Body of pancreas (tissue), 4 donors: ENCODE measurements around the gene SOX13.

Source experiments
- POLR2A ChIP-seq, 3 donors: fragments of 450-650 bp; IDR thresholded peaks; one replicate each; pipeline ENCODE4 v1.6.1; 2016; ENCODE audit warnings: antibody characterized with exemption in 3 of 3, mild to moderate bottlenecking in 2 of 3
- TF ChIP-seq, protein P1 (sequence below), 7 experiments: fragments of 450-650 bp in 4 of 7; fragments of 200-600 bp in 3 of 7; sonication (generic) in 3 of 7; IDR thresholded peaks; one replicate each; pipeline ENCODE4 v1.5.1; 2016 to 2019; ENCODE audit warnings: antibody characterized with exemption in 7 of 7

DNA sequence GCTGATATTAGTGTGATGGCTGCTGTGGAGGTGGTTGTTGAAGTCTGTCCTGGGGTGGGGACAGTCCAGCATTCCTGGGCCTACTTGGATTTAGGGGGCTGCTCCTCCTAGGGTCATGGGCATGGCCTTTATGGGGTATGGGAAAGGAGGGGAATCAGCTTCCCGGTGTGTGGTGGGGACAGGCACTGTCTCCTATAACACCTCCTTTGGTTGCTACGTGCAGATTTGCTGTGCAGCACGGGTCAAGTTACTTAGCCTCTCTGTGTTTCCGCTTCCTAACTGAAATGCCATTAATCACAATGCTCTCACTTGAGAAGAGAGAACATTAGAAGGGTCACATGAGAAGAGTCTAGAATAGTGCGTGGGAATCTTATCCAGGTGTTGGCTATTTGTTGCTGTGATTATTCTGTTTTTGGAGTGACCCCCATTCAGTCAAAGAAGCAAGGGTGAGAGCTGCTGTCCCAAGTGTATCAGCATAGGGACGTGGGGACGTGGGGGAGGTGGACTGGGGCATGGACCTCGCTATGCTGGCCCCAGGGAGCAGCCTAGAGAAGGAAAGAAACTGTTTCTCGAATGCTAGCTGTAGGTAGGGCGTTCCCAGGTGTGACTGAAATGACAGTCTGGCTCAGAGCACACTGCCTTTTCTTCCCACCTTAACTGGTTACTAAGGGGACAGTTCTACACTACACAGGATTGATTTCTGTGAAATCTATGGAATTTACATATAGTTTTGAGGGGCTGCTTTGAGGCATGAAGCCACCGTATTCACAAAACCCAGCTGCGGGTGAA lies 19.9 kb downstream of the SOX13 start:
- TF ChIP-seq, protein P1, sequence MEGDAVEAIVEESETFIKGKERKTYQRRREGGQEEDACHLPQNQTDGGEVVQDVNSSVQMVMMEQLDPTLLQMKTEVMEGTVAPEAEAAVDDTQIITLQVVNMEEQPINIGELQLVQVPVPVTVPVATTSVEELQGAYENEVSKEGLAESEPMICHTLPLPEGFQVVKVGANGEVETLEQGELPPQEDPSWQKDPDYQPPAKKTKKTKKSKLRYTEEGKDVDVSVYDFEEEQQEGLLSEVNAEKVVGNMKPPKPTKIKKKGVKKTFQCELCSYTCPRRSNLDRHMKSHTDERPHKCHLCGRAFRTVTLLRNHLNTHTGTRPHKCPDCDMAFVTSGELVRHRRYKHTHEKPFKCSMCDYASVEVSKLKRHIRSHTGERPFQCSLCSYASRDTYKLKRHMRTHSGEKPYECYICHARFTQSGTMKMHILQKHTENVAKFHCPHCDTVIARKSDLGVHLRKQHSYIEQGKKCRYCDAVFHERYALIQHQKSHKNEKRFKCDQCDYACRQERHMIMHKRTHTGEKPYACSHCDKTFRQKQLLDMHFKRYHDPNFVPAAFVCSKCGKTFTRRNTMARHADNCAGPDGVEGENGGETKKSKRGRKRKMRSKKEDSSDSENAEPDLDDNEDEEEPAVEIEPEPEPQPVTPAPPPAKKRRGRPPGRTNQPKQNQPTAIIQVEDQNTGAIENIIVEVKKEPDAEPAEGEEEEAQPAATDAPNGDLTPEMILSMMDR (IDR thresholded peaks at IDR 0.05) = no peak
- no peak for TF ChIP-seq POLR2A (IDR thresholded peaks at IDR 0.05)
